Endometrial microvascular endothelial cells (primary cell): ENCODE data around the gene P4HTM. TPM values are rescaled to one million over a fixed set of nuclear protein-coding genes. Genes with fewer than 3 reads are reported as not detected.

Experiments used
- in situ Hi-C: cut with HindIII; loops from 2 replicates; pipeline ENCODE4 v1.10.0; 2017; ENCODE audit warnings: low sequenced_read_pairs, low pct_unique_long_range_greater_than_20kb; ENCODE audit errors: inconsistent ontology term
- total RNA-seq: library from RNA; depleted of rRNA; stranded (reverse); fragments of >200 nt; gene quantifications from one replicate; pipeline ENCODE4 v1.2.3, GENCODE V29; 2015; ENCODE audit errors: inconsistent ontology term

P4HTM gene
- total RNA-seq, 1 donor from 2014 or later = 18.5 TPM

DNA sequence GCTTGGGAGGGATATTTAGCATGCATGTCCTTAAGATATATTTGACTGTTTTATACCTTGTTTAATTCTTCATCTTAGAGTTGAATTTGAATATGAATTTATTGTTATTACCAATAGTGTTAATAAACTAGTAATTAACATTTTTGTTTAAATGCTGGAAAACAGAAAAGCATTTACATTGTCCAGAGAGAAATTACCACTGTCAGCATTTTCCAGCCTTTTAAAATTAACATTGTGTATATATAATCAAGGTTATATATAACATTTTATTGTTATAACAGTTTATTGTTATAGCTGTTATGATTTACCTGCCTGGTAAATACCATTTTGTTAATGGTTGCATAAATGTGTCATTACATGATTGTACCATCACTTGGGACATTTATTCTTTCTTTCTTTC is 8.0 kb upstream of the P4HTM start:
- in situ Hi-C loops = no loop called here

DNA sequence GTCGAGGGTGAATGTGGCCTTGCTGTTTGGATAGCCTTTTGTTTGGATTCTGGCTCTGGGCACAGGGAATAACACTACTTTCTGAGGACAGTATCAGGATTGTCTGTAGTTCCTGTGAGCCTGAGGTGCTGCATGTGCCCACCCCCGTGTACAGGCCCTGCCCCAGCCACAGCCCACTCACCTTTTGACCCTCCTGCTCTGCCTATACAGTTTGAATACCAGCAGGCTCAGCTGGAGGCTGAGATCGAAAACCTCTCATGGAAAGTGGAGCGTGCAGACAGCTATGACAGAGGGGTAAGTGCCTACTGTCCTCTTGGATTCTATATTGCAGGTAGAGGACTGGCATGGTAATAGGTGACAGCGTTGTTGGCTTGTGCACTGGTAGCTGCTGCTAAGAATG is 7.4 kb upstream of the P4HTM start:
- in situ Hi-C loops = no loop called here

DNA sequence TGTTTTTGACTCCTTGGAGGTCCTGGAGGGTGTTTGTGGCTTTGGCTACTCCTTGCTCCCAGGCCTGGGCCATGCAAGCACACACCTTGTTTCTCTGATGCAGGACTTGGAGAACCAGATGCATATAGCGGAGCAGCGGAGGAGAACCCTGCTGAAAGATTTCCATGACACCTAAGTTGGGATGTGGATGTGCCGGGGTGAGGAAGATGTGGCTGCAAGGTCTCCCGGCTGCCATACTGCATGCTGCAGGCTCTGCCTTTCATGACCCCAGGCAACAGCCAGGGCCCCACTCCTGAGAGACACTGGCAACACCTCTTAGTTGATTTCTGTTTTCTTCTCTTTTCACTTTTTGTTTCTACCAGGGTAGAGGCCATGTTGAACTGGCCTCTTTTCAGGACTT is 6.9 kb upstream of the P4HTM start:
- in situ Hi-C loops = no loop called here

DNA sequence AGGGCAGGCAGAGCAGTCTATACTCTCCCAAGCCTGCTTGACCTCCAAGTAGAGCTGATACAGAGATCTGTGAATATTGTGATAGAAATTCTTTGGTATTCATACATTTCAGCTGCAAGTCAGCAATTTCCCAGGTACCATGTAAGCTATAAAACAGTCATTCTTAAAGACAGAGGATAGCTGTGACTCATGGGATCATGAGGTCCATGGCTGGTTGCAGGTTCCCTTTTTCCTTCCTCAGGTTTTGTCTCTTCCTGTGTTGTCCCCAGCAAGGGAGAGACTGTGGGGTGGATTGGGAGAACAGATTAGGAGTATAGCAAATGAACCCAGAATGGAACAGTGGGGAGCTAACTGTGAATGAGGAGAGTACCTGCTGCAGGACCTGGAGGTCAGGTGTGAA is 5.4 kb upstream of the P4HTM start:
- in situ Hi-C loops = no loop called here

GRCh38 chr3:48985831-48986376 is 4.1 kb upstream of the P4HTM start:
- in situ Hi-C loops = no loop called here

GRCh38 chr3:48989126-48989795 is 780 bp upstream of the P4HTM start:
- in situ Hi-C loops = no loop called here

- in situ Hi-C loops = no loop called here
These were observed 812 bp downstream of the P4HTM start for GRCh38 chr3:48990636-48991469.

- in situ Hi-C loops = no loop called here
These were observed 2.0 kb downstream of the P4HTM start for GRCh38 chr3:48991851-48992545.

DNA sequence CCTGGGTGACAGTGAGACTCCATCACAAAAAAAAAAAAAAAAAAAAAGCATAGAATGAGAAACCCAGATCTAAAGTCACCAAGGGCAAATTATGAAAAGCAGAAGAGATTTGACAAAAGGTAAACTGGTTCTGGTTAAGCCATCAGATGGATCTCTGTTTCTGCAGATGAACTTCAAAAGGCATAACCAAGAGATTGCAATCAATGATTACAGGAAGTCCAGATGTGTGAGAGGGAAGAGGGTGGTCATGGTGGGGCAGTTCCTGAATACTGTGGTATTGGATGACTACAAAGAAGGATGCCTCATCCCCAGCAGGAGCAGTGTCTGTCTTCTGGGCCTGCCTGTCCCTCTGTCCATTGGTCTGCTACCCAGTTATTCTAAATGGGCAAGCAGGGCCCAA is 3.8 kb downstream of the P4HTM start:
- in situ Hi-C loops = no loop called here

DNA sequence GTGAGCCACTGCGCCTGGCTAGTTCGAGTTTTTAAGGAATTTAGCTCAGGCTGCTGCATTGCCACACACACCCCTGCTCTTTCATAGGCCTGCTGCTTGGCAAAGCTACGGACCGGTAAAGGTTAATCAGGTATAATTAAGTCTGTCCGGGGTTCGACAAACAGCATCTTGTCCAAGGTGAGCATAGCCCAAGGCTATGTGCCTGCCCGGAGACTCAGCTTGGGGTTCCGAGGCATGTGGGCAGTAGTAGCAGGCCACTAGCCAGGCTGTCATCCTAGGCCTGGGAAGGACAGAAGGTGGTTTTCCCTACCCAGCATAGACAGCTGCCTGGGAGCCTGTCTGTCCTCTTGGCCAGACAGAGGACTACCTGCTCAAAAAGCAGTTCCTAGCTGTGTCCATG is 6.6 kb downstream of the P4HTM start:
- in situ Hi-C loops = no loop called here

GRCh38 chr3:48997102-48997635 is 7.1 kb downstream of the P4HTM start:
- in situ Hi-C loops = no loop called here

- in situ Hi-C loops = no loop called here
These were observed 7.9 kb downstream of the P4HTM start for GRCh38 chr3:48997714-48998637.

DNA sequence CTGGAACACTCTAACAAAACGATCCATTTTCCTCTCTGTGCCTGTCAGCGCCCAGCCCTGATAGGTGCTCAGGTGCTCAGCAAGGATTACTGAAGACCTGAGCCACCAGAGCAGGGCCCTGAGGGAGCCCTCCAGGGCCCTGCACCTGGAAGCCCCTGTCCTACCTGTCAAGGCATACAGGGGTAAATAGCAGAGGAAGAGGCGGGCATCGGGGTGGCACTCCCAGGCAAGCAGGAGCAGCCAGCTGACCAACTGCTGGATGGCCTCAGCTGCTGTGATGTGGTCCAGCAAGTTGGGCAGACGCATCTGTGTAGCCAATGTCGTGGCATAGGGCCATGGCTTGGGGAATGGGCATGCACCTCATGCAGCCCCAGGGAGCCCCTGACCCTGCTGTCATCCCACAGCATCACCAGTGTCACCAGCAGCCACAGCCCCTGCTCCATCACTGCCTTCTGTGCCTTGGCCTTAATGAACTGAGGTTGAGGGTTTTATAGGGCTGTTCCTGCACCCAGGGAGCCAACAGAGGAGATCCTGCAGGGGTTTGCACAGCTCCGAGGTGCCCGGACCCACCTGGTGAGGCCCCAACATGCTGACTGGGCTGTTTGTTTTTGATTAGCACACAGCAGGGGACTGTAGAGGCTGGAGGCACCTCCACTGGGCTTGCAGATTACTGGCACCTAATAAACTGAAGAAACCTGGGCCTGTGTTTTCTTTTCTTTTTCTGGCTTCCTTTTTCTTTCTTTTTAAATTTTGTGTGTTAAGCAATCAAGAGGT is 9.2 kb downstream of the P4HTM start:
- in situ Hi-C loops = no loop called here

DNA sequence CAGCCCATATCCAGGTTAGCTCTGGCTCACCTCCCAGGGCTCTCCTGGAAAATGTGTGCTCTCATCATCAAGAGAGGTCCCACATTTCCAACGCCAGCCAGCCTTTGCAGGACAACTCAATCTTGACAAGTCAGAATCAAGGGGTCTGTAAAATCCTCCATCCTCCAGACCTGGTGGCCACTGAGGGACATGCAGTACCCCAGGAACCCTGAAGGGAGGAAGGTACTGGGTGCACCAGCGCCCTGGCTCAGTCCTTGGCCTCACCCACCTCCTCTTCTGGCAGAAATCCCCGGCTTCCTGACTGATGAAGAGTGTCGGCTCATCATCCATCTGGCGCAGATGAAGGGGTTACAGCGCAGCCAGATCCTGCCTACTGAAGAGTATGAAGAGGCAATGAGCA is 11.1 kb downstream of the P4HTM start:
- in situ Hi-C loops = no loop called here

DNA sequence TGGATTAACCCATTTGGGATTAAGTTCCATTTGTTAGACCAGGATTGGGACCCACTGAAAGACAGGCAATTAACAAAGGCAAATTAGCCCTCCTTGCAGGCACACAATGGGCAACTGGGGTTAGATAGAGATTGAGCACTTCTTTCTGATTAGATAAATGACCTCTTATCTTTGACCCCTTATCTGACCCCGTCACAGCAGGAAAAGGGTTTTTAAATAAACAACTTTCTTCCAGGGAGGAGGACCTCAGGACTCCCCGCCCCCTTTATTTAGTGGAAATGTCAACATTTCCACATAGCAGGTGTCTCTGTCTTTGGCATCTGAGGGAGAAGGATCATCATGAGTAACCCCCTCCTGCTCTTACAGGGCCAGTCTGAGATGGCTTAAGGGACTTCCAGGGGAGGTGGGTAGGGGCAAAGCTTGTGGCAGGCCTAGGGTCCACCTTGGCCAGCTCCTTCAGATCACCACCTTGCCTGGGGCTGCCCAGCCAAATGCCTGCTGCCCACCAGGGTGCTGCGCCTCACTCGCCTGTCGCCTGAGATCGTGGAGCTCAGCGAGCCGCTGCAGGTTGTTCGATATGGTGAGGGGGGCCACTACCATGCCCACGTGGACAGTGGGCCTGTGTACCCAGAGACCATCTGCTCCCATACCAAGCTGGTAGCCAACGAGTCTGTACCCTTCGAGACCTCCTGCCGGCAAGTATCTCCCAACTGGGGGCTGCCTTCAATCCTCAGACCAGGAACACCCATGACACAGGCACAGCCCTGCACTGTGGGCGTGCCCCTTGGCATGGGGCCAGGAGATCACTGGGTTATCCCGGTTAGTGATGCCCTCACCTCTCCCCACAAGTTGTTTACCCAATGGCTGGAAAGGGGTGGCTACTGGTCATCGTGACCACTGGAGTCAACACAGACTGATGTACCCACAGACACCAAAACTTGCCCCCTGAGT is 14.6 kb downstream of the P4HTM start:
- in situ Hi-C loops = no loop called here

GRCh38 chr3:49005303-49005680 is 15.3 kb downstream of the P4HTM start:
- in situ Hi-C loops = no loop called here

GRCh38 chr3:49005998-49006397 is 16.0 kb downstream of the P4HTM start:
- in situ Hi-C loops = no loop called here
